ENCODE measurements around the gene CPN1.

- TF ChIP-seq CTCF (IDR thresholded peaks at IDR 0.05) (no peak), POLR2A (IDR thresholded peaks at IDR 0.05) (no peak)
Measured at GRCh38 chr10:100000109-100000644, 81.5 kb downstream of the CPN1 start.

All from thyroid gland (tissue), 4 donors.